Breast epithelium (tissue), 3 donors: ENCODE results near the gene CDK4.

Source experiments
- POLR2A ChIP-seq: fragments of 450-650 bp; IDR thresholded peaks from one replicate; pipeline ENCODE4 v1.6.1; 2016; ENCODE audit warnings: antibody characterized with exemption, mild to moderate bottlenecking, moderate library complexity
- TF ChIP-seq, protein P1 (sequence below), 3 donors: fragments of 450-650 bp; IDR thresholded peaks; one replicate each; pipeline ENCODE4 v1.5.1; 2016 to 2017; ENCODE audit warnings: antibody characterized with exemption in 3 of 3, mild to moderate bottlenecking in 3 of 3, moderate library complexity in 3 of 3

DNA sequence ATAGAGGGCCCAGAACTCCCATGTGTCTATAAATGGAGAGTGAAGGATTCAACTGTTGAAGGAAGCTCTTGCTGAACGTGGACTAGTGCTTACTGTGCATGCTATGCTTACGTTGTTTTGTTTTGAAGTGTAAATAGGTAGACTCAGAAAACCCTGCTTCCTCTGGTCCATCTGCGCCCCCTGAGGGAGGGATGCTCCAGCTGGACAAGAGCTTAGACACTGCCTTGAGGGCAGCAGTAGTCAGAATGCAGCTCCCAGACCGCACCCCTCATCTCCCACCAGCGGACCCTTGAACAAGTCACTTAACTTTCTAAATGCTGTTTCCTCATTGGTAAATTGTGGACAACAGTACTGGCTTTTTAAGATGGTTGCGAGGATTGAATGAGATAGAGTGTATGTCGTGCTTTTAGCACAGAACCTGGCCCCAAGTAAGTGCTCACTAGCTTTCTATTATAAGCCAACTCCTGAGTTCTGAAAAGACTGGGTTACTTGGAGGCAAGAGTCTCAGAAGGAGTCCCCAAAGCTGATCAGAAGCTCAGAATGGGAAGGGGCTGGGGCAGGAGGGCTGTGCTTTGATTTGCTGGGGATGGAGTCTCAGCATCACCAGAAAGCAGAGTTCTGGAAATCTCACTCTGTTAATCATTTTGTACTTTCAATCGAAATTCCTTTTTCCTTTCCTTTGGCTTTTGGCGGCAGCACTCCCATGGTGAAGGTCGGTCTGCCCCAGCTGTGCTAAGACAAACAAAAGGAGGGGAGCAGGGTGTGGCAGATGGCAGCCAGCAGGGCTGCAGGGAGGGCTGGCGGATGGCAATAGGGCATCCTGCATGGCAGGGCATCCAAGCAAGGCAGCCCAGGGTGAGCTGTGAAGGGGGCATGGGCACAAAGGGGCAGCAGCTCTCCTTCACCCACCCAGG lies 29.1 kb downstream of the CDK4 start:
- TF ChIP-seq, protein P1, sequence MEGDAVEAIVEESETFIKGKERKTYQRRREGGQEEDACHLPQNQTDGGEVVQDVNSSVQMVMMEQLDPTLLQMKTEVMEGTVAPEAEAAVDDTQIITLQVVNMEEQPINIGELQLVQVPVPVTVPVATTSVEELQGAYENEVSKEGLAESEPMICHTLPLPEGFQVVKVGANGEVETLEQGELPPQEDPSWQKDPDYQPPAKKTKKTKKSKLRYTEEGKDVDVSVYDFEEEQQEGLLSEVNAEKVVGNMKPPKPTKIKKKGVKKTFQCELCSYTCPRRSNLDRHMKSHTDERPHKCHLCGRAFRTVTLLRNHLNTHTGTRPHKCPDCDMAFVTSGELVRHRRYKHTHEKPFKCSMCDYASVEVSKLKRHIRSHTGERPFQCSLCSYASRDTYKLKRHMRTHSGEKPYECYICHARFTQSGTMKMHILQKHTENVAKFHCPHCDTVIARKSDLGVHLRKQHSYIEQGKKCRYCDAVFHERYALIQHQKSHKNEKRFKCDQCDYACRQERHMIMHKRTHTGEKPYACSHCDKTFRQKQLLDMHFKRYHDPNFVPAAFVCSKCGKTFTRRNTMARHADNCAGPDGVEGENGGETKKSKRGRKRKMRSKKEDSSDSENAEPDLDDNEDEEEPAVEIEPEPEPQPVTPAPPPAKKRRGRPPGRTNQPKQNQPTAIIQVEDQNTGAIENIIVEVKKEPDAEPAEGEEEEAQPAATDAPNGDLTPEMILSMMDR (IDR thresholded peaks at IDR 0.05): no peak
- TF ChIP-seq POLR2A: no peak
